ENCODE results near the gene DEDD. TPM values are rescaled to one million over a fixed set of nuclear protein-coding genes. Genes with fewer than 3 reads are reported as not detected.

The DEDD gene
- total RNA-seq, 1 experiment from 2014 or later = 33.8 TPM

GRCh38 chr1:161096530-161096929 is 35.9 kb downstream of the DEDD start:
- Mint-ChIP-seq H3K27me3 (ENCODE audit: insufficient read depth, unreplicated experiment) (no peaks in the 10 kb centered on the region), H3K36me3 (ENCODE audit: insufficient read depth, unreplicated experiment) (peaks cover 20% of the 10 kb centered on the region), H3K27ac (ENCODE audit: unreplicated experiment) (no peak overlapping the region), H3K4me1 (ENCODE audit: low read depth, unreplicated experiment) (peaks cover 16% of the 10 kb centered on the region), H3K4me3 (ENCODE audit: unreplicated experiment) (no peak overlapping the region), H3K9me3 (ENCODE audit: unreplicated experiment) (no peaks in the 10 kb centered on the region)
- BruUV-seq (replicated peaks) = no TSS peak
- H3K4me3 ChIP-seq (ENCODE audit: low read depth, low read length) = no peak overlapping the region
- DNase-seq = no peak
- no peak for TF ChIP-seq CTCF (IDR thresholded peaks at IDR 0.05; ENCODE audit: insufficient read depth in 1 of 2, low read depth in 1 of 2, low read length in 1 of 2, severe bottlenecking in 1 of 2, unreplicated experiment in 1 of 2)
- no peaks in the 10 kb centered on the region for H3K9me3 ChIP-seq
- ChIA-PET POLR2A (no interaction called here), CTCF (interaction anchor here (1.4 to 3.9 kb wide), 4 partner anchors 11 to 106 kb away, joined by 11 to 32 read pairs (median 13); partner anchors contain the start of genes ARHGAP30 and F11R)
- no peaks in the 10 kb centered on the region for H3K4me1 ChIP-seq
- no peaks in the 10 kb centered on the region; the same call in 1 of the 2 replicates for H3K36me3 ChIP-seq (ENCODE audit: control insufficient read depth, insufficient read depth, low read length)
- intact Hi-C loops (cut with micrococcal nuclease; ENCODE audit: unreplicated experiment) = loop anchor here (5.0 kb wide), 2 partner anchors 34 to 144 kb away; partner anchors contain the start of gene ITLN2
- H3K27me3 ChIP-seq (replicated peaks; ENCODE audit: control insufficient read depth, insufficient read depth, low read length) = no peaks in the 10 kb centered on the region

DNA sequence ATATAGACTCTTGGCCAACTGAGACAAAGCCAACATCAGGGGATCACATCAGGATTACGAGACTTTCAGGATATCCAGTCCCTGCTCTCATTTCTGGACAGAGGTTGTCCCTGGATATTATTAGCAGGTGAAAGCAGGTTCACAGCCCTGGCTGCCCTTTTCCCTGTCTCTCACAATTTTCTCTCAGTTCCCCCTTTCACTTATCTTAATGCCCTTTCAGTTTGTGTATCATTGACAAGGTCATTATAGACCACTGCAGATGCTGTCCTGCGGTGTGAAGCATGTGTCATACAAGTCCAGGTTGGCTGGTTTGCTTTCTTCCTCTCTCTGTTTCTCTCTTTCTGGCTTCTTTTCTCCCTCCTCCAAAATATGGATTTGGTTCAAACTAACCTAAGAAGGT is 36.5 kb downstream of the DEDD start:
- DNase-seq = no peak
- H3K4me1 ChIP-seq = no peaks in the 10 kb centered on the region
- no peak overlapping the region for H3K27ac Mint-ChIP-seq (ENCODE audit: unreplicated experiment)
- H3K4me3 Mint-ChIP-seq (ENCODE audit: unreplicated experiment) = no peak overlapping the region
- H3K27me3 Mint-ChIP-seq (ENCODE audit: insufficient read depth, unreplicated experiment) = no peaks in the 10 kb centered on the region
- intact Hi-C loops (cut with micrococcal nuclease; ENCODE audit: unreplicated experiment) = loop anchor here (5.0 kb wide), 2 partner anchors 34 to 144 kb away; partner anchors contain the start of gene ITLN2
- no peaks in the 10 kb centered on the region for H3K27me3 ChIP-seq (replicated peaks; ENCODE audit: control insufficient read depth, insufficient read depth, low read length)
- H3K9me3 ChIP-seq = no peaks in the 10 kb centered on the region
- no peaks in the 10 kb centered on the region; the same call in 1 of the 2 replicates for H3K36me3 ChIP-seq (ENCODE audit: control insufficient read depth, insufficient read depth, low read length)
- TF ChIP-seq CTCF (IDR thresholded peaks at IDR 0.05; ENCODE audit: insufficient read depth in 1 of 2, low read depth in 1 of 2, low read length in 1 of 2, severe bottlenecking in 1 of 2, unreplicated experiment in 1 of 2) = no peak
- no peak overlapping the region for H3K4me3 ChIP-seq (ENCODE audit: low read depth, low read length)
- CTCF ChIA-PET = interaction anchor here (3.9 kb wide), 1 partner anchor 25 kb away, joined by 32 read pairs; the partner anchor contains the start of gene ARHGAP30
- no TSS peak for BruUV-seq (replicated peaks)
- H3K36me3 Mint-ChIP-seq (ENCODE audit: insufficient read depth, unreplicated experiment) = peaks cover 16% of the 10 kb centered on the region
- peaks cover 16% of the 10 kb centered on the region for H3K4me1 Mint-ChIP-seq (ENCODE audit: low read depth, unreplicated experiment)
- POLR2A ChIA-PET = no interaction called here
- no peaks in the 10 kb centered on the region for H3K9me3 Mint-ChIP-seq (ENCODE audit: unreplicated experiment)

DNA sequence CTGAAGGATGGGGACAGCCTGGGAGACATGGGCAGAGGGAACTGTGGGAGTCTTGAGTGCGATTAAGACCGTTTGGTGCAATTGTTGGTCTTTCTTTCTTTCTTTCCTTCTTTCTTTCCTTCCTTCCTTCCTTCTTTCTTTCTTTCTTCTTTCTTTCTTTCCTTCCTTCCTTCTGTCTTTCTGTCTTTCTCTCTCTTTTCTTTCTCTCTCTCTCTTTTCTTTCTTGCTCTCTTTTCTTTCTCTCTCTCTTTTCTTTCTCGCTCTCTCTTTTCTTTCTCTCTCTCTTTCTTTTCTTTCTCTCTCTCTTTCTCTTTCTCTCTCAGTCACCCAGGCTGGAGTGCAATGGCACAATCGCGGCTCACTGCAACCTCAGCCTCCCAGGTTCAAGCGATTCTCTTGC is 37.2 kb downstream of the DEDD start:
- peaks cover 16% of the 10 kb centered on the region for H3K36me3 Mint-ChIP-seq (ENCODE audit: insufficient read depth, unreplicated experiment)
- no peak overlapping the region for H3K4me3 Mint-ChIP-seq (ENCODE audit: unreplicated experiment)
- no peaks in the 10 kb centered on the region; the same call in 1 of the 2 replicates for H3K36me3 ChIP-seq (ENCODE audit: control insufficient read depth, insufficient read depth, low read length)
- TF ChIP-seq CTCF (IDR thresholded peaks at IDR 0.05; ENCODE audit: insufficient read depth in 1 of 2, low read depth in 1 of 2, low read length in 1 of 2, severe bottlenecking in 1 of 2, unreplicated experiment in 1 of 2) = no peak
- H3K4me1 ChIP-seq = no peaks in the 10 kb centered on the region
- H3K4me3 ChIP-seq (ENCODE audit: low read depth, low read length) = no peak overlapping the region
- no peaks in the 10 kb centered on the region for H3K9me3 ChIP-seq
- no peaks in the 10 kb centered on the region for H3K27me3 Mint-ChIP-seq (ENCODE audit: insufficient read depth, unreplicated experiment)
- H3K27me3 ChIP-seq (replicated peaks; ENCODE audit: control insufficient read depth, insufficient read depth, low read length) = no peaks in the 10 kb centered on the region
- H3K27ac Mint-ChIP-seq (ENCODE audit: unreplicated experiment) = no peak overlapping the region
- peaks cover 16% of the 10 kb centered on the region for H3K4me1 Mint-ChIP-seq (ENCODE audit: low read depth, unreplicated experiment)
- no peaks in the 10 kb centered on the region for H3K9me3 Mint-ChIP-seq (ENCODE audit: unreplicated experiment)
- intact Hi-C loops (cut with micrococcal nuclease; ENCODE audit: unreplicated experiment) = loop anchor here (5.0 kb wide), 2 partner anchors 33 to 143 kb away; partner anchors contain the start of gene ITLN2
- no TSS peak for BruUV-seq (replicated peaks)
- ChIA-PET POLR2A (no interaction called here), CTCF (no interaction called here)
- DNase-seq = no peak

Data from Caco-2 (cell line).